K562 (cell line): Measurements from ENCODE around the gene TCIRG1. TPM values are rescaled to one million over a fixed set of nuclear protein-coding genes. Genes with fewer than 3 reads are reported as not detected.

Experiments used
- FOXA1 ChIP-seq: fragments of 450-650 bp; IDR thresholded peaks from 2 replicates; pipeline ENCODE4 v1.6.1; 2016; ENCODE audit warnings: mild to moderate bottlenecking, borderline replicate concordance
- JUND ChIP-seq, 2 experiments: IDR thresholded peaks; 2 replicates in 1 of 2; 3 replicates in 1 of 2; pipeline ENCODE4 v1.6.1; 2011; ENCODE audit warnings: borderline replicate concordance in 2 of 2, low read depth in 2 of 2, low read length in 2 of 2, improper control_type of control experiment in 1 of 2, missing biosample characterization in 1 of 2, missing genetic modification characterization in 1 of 2, missing genetic modification reagents in 1 of 2
- MEF2D ChIP-seq: conservative IDR thresholded peaks from 2 replicates; pipeline ENCODE4 v1.6.1; 2016; ENCODE audit warnings: low read depth, missing genetic modification characterization, missing compliant biosample characterization
- NFE2L1 ChIP-seq: fragments of 450-650 bp; IDR thresholded peaks from 2 replicates; pipeline ENCODE4 v1.6.1; 2016; ENCODE audit warnings: missing genetic modification characterization, low read depth, mild to moderate bottlenecking, missing compliant biosample characterization, moderate library complexity, borderline replicate concordance
- NR2C1 ChIP-seq, 2 experiments: fragments of 450-650 bp; IDR thresholded peaks; 2 replicates each; pipeline ENCODE4 v1.6.1; 2017; ENCODE audit warnings: mild to moderate bottlenecking in 2 of 2, antibody characterized with exemption in 1 of 2, inconsistent platforms in 1 of 2, missing compliant biosample characterization in 1 of 2, missing genetic modification characterization in 1 of 2
- ZBTB17 ChIP-seq: fragments of 450-650 bp; formaldehyde crosslinking; IDR thresholded peaks from 2 replicates; pipeline ENCODE4 v1.4.0; 2020; ENCODE audit warnings: mild to moderate bottlenecking
- ZNF134 ChIP-seq: fragments of 250-450 bp; sonication (Bioruptor Pico); conservative IDR thresholded peaks from 2 replicates; pipeline ENCODE4 v1.4.0; 2020
- ZNF239 ChIP-seq: fragments of 250-450 bp; sonication (Bioruptor Pico); IDR thresholded peaks from 2 replicates; pipeline ENCODE4 v1.4.0; 2020; ENCODE audit warnings: mild to moderate bottlenecking
- ZNF263 ChIP-seq: sonication (generic); formaldehyde crosslinking; IDR thresholded peaks from 2 replicates; pipeline ENCODE4 v1.8.0; 2022; ENCODE audit warnings: mild to moderate bottlenecking, missing genetic modification reagents, borderline replicate concordance
- ZNF354B ChIP-seq: fragments of 250-450 bp; sonication (Bioruptor Pico); IDR thresholded peaks from 2 replicates; pipeline ENCODE4 v1.4.0; 2020
- ZNF507 ChIP-seq: conservative IDR thresholded peaks from 2 replicates; pipeline ENCODE4 v1.6.1; 2017; ENCODE audit warnings: missing genetic modification characterization, missing compliant biosample characterization
- polyA plus RNA-seq, 8 experiments: library from polyadenylated mRNA; depleted of rRNA in 4 of 8; stranded (reverse) in 5 of 8; unstranded in 3 of 8; fragments of >200 nt; fragmentation: Nextera tagmentation in 2 of 8; fragmentation: Illumina TruSeq in 1 of 8; extraction: Ambion mirVana in 2 of 8; extraction: Trizol in 1 of 8; gene quantifications; 2 replicates each; pipeline versions ENCODE4 v1.2.1 to v1.2.3, GENCODE V29; 2011 to 2014; ENCODE audit warnings: inconsistent platforms in 1 of 8, missing spikeins in 1 of 8
- total RNA-seq, 7 experiments: library from RNA; depleted of rRNA in 6 of 7; stranded (reverse); fragments of >200 nt in 6 of 7; fragmentation: Illumina TruSeq in 2 of 7; extraction: Trizol in 2 of 7; gene quantifications; 2 replicates each; pipeline versions ENCODE4 v1.2.1 to v1.2.3, GENCODE V29; 2011 to 2021; ENCODE audit warnings: low replicate concordance in 1 of 7
- TF ChIP-seq, protein P1 (sequence below): fragments of 450-650 bp; formaldehyde crosslinking; IDR thresholded peaks from 2 replicates; pipeline ENCODE4 v1.4.0; 2020; ENCODE audit warnings: mild to moderate bottlenecking, moderate library complexity
- TF ChIP-seq, protein P2 (sequence below): fragments of 200-800 bp; sonication (Bioruptor generic); IDR thresholded peaks from 2 replicates; pipeline ENCODE4 v1.6.1; 2017; ENCODE audit warnings: missing genetic modification characterization, missing compliant biosample characterization
- TF ChIP-seq, protein P3 (sequence below): fragments of 450-650 bp; IDR thresholded peaks from 2 replicates; pipeline ENCODE4 v1.6.1; 2016; ENCODE audit warnings: antibody characterized with exemption
- TF ChIP-seq, protein P4 (sequence below): sonication (generic); formaldehyde crosslinking; IDR thresholded peaks from 2 replicates; pipeline ENCODE4 v1.8.0; 2022; ENCODE audit warnings: mild to moderate bottlenecking, low read depth, missing genetic modification reagents
- TF ChIP-seq, protein P5 (sequence below): fragments of 450-650 bp; conservative IDR thresholded peaks from 2 replicates; pipeline ENCODE4 v1.6.1; 2016; ENCODE audit warnings: missing genetic modification characterization, low read depth, mild to moderate bottlenecking, missing compliant biosample characterization, moderate library complexity
- TF ChIP-seq, protein P6 (sequence below), 2 experiments: fragments of 250-450 bp in 1 of 2; fragments of 450-650 bp in 1 of 2; sonication (Bioruptor Pico) in 1 of 2; IDR thresholded peaks; 2 replicates each; pipeline versions ENCODE4 v1.6.1 to v1.8.0; 2016 to 2021; ENCODE audit warnings: mild to moderate bottlenecking in 2 of 2, moderate library complexity in 2 of 2, missing compliant biosample characterization in 1 of 2, missing genetic modification characterization in 1 of 2

Gene TCIRG1
- total and polyA plus RNA-seq, 9 of the 15 experiments (the other 6 are each of a cell fraction or from before 2014, with no cell fraction given), result 0.49 to 143 (median 24.4) TPM

DNA sequence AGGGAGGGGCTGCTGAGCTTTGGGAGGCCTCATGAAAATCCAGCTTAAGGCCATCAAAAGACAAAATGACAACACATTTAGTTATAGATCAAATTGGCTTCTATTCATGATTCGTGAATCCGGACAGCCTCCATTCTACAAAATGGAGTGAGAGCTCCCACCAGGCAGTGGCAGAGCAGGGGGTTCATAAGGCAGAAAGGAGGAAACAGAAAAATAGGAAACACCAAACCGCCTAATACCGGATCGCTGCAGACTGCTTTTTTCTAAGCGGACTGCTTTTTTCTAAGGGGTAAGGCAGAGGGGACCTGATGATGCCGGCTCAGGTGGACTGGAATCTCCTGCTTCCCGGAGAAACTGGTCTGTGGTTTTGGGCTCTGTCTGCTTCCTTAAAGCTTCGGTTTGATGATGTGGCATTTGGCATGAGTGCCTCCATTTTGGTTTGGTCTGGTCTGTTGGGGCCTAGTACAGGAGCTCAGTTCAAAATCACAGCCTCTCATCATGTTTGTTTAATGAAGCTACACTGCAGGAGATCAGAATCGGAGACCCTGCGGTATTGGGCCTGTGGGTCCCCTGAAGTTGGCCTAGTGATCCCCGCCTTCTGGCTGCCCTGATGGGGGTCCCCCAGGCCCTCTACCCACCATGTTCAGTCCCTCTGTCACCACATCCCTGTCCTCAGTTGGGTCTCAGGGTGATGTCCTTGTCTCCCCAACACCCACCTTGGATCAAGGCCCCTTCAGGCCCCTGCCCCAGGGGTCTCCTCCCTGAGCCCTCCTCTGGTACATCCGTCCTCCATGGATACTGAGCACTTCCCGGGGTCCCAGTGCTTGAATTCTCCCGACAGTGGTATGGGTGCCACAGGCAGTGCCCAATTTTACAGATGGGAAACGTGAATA lies 27.5 kb upstream of the TCIRG1 start (continued):
- TF ChIP-seq, protein P1, sequence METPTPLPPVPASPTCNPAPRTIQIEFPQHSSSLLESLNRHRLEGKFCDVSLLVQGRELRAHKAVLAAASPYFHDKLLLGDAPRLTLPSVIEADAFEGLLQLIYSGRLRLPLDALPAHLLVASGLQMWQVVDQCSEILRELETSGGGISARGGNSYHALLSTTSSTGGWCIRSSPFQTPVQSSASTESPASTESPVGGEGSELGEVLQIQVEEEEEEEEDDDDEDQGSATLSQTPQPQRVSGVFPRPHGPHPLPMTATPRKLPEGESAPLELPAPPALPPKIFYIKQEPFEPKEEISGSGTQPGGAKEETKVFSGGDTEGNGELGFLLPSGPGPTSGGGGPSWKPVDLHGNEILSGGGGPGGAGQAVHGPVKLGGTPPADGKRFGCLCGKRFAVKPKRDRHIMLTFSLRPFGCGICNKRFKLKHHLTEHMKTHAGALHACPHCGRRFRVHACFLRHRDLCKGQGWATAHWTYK (CRISPR knock-in tag), result peak; percentile 68; the same call in 1 of the 2 replicates
- TF ChIP-seq NR2C1 (IDR thresholded peaks at IDR 0.05) (no peak), NR2C1 (tag; IDR thresholded peaks at IDR 0.05) (peak; percentile 69), ZNF354B (peak; percentile 51; the same call in 1 of the 2 replicates), NFE2L1 (tag) (no peak), ZNF239 (CRISPR knock-in tag) (peak; percentile 56; the same call in 1 of the 2 replicates), ZNF507 (0 out of 2 replicates have a peak, but pooled peaks have one; percentile 9), MEF2D (tag) (peak; percentile 84), ZBTB17 (CRISPR knock-in tag) (0 out of 2 replicates have a peak, but pooled peaks have one; percentile 46), ZNF263 (CRISPR knock-in tag) (no peak), FOXA1 (no peak), ZNF134 (peak; percentile 37; the same call in 1 of the 2 replicates), JUND (IDR thresholded peaks at IDR 0.05; ENCODE audit: borderline replicate concordance, low read depth, low read length) (no peak), JUND (tag; IDR thresholded peaks at IDR 0.05; ENCODE audit: borderline replicate concordance, low read depth, low read length) (no peak)
- TF ChIP-seq, protein P2, sequence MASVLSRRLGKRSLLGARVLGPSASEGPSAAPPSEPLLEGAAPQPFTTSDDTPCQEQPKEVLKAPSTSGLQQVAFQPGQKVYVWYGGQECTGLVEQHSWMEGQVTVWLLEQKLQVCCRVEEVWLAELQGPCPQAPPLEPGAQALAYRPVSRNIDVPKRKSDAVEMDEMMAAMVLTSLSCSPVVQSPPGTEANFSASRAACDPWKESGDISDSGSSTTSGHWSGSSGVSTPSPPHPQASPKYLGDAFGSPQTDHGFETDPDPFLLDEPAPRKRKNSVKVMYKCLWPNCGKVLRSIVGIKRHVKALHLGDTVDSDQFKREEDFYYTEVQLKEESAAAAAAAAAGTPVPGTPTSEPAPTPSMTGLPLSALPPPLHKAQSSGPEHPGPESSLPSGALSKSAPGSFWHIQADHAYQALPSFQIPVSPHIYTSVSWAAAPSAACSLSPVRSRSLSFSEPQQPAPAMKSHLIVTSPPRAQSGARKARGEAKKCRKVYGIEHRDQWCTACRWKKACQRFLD (CRISPR knock-in tag), result peak; percentile 82
- TF ChIP-seq, protein P3, sequence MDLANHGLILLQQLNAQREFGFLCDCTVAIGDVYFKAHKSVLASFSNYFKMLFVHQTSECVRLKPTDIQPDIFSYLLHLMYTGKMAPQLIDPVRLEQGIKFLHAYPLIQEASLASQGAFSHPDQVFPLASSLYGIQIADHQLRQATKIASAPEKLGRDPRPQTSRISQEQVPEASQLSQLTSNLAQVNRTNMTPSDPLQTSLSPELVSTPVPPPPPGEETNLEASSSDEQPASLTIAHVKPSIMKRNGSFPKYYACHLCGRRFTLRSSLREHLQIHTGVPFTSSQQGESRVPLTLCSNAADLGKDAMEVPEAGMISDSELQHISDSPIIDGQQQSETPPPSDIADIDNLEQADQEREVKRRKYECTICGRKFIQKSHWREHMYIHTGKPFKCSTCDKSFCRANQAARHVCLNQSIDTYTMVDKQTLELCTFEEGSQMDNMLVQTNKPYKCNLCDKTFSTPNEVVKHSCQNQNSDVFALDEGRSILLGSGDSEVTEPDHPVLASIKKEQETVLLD, result no peak
- TF ChIP-seq, protein P4, sequence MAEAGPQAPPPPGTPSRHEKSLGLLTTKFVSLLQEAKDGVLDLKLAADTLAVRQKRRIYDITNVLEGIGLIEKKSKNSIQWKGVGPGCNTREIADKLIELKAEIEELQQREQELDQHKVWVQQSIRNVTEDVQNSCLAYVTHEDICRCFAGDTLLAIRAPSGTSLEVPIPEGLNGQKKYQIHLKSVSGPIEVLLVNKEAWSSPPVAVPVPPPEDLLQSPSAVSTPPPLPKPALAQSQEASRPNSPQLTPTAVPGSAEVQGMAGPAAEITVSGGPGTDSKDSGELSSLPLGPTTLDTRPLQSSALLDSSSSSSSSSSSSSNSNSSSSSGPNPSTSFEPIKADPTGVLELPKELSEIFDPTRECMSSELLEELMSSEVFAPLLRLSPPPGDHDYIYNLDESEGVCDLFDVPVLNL (CRISPR knock-in tag), result no peak
- TF ChIP-seq, protein P5, sequence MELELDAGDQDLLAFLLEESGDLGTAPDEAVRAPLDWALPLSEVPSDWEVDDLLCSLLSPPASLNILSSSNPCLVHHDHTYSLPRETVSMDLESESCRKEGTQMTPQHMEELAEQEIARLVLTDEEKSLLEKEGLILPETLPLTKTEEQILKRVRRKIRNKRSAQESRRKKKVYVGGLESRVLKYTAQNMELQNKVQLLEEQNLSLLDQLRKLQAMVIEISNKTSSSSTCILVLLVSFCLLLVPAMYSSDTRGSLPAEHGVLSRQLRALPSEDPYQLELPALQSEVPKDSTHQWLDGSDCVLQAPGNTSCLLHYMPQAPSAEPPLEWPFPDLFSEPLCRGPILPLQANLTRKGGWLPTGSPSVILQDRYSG (tag), result peak; percentile 67; the same call in 1 of the 2 replicates
- TF ChIP-seq, protein P6, sequence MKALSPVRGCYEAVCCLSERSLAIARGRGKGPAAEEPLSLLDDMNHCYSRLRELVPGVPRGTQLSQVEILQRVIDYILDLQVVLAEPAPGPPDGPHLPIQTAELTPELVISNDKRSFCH (CRISPR knock-in tag; IDR thresholded peaks at IDR 0.05), result no peak
- TF ChIP-seq, protein P6 (tag; IDR thresholded peaks at IDR 0.05), result peak; percentile 90
